ENCODE results near the gene LRRC18. TPM values are rescaled to one million over a fixed set of nuclear protein-coding genes. Genes with fewer than 3 reads are reported as not detected.

Gene LRRC18
- total RNA-seq, 1 donor: not detected

GRCh38 chr10:48924988-48925387, 14.7 kb downstream of the LRRC18 start:
- no peak overlapping the region for H3K4me3 ChIP-seq (ENCODE audit: low read depth, low read length)
- no peak for TF ChIP-seq CTCF (IDR thresholded peaks at IDR 0.05; ENCODE audit: insufficient read depth, low read length)

GRCh38 chr10:48923748-48924147, 15.9 kb downstream of the LRRC18 start:
- H3K4me3 ChIP-seq (ENCODE audit: low read depth, low read length): no peak overlapping the region
- DNase-seq (ENCODE audit: low read depth): no peak
- TF ChIP-seq CTCF (IDR thresholded peaks at IDR 0.05; ENCODE audit: insufficient read depth, low read length): no peak

More at GRCh38 chr10:48924988-48925387, 14.7 kb downstream of the LRRC18 start:
- no peak for DNase-seq (ENCODE audit: low read depth)

GRCh38 chr10:48913674-48914073, 26.0 kb downstream of the LRRC18 start:
- no peak for TF ChIP-seq CTCF (IDR thresholded peaks at IDR 0.05; ENCODE audit: insufficient read depth, low read length)
- no peak for DNase-seq (ENCODE audit: low read depth)
- H3K4me3 ChIP-seq (ENCODE audit: low read depth, low read length): no peak overlapping the region

GRCh38 chr10:48910548-48910947, 29.1 kb downstream of the LRRC18 start:
- H3K4me3 ChIP-seq (ENCODE audit: low read depth, low read length): no peak overlapping the region
- DNase-seq (ENCODE audit: low read depth): no peak
- no peak for TF ChIP-seq CTCF (IDR thresholded peaks at IDR 0.05; ENCODE audit: insufficient read depth, low read length)

GRCh38 chr10:48907730-48908129, 31.9 kb downstream of the LRRC18 start:
- H3K4me3 ChIP-seq (ENCODE audit: low read depth, low read length): no peak overlapping the region

GRCh38 chr10:48906841-48907240, 32.8 kb downstream of the LRRC18 start:
- no peak for DNase-seq (ENCODE audit: low read depth)
- H3K4me3 ChIP-seq (ENCODE audit: low read depth, low read length): no peak overlapping the region
- no peak for TF ChIP-seq CTCF (IDR thresholded peaks at IDR 0.05; ENCODE audit: insufficient read depth, low read length)

More at GRCh38 chr10:48907730-48908129, 31.9 kb downstream of the LRRC18 start:
- DNase-seq (ENCODE audit: low read depth): no peak
- TF ChIP-seq CTCF (IDR thresholded peaks at IDR 0.05; ENCODE audit: insufficient read depth, low read length): no peak

- TF ChIP-seq CTCF (IDR thresholded peaks at IDR 0.05; ENCODE audit: insufficient read depth, low read length): no peak
- H3K4me3 ChIP-seq (ENCODE audit: low read depth, low read length): no peak overlapping the region
- DNase-seq (ENCODE audit: low read depth): no peak
These were observed 34.3 kb downstream of the LRRC18 start for GRCh38 chr10:48905311-48905710.
